Lung (tissue), 12 donors: ENCODE measurements around the gene PON1. TPM values are rescaled to one million over a fixed set of nuclear protein-coding genes. Genes with fewer than 3 reads are reported as not detected.

Experiments used
- ATAC-seq: fragments of 200-7000 bp; cut with Tn5 transposase; one replicate; pipeline ENCODE4 v1.9.1; 2020; ENCODE audit warnings: moderate number of reproducible peaks; ENCODE audit not compliant: insufficient read depth, low FRiP score
- DNase-seq, 3 donors: peaks; one replicate each; pipeline ENCODE4 v3.0.0-alpha.2; 2013 to 2017
- H3K27ac ChIP-seq, 2 donors: one replicate each; pipeline ENCODE4 v1.5.1; 2013; ENCODE audit warnings: mild to moderate bottlenecking in 2 of 2, moderate library complexity in 2 of 2, control low read depth in 1 of 2, inconsistent platforms in 1 of 2, low read depth in 1 of 2, low read length in 1 of 2
- H3K27me3 ChIP-seq, 3 donors: one replicate each; pipeline ENCODE4 v1.5.1; 2013; ENCODE audit warnings: low read length in 2 of 3; ENCODE audit not compliant: control insufficient read depth in 3 of 3, insufficient read depth in 3 of 3
- H3K36me3 ChIP-seq, 4 donors: one replicate each; pipeline ENCODE4 v1.5.1; 2013; ENCODE audit warnings: low read length in 4 of 4, mild to moderate bottlenecking in 1 of 4, moderate library complexity in 1 of 4; ENCODE audit not compliant: control insufficient read depth in 4 of 4, insufficient read depth in 4 of 4
- H3K4me1 ChIP-seq, 5 donors: one replicate each; pipeline ENCODE4 v1.5.1; 2013; ENCODE audit warnings: low read length in 5 of 5, mild to moderate bottlenecking in 2 of 5, moderate library complexity in 1 of 5; ENCODE audit not compliant: control insufficient read depth in 5 of 5, insufficient read depth in 5 of 5
- H3K4me3 ChIP-seq: one replicate; pipeline ENCODE4 v1.5.1; 2013; ENCODE audit warnings: mild to moderate bottlenecking, control low read depth, moderate library complexity
- H3K9ac ChIP-seq, 2 donors: one replicate each; pipeline ENCODE4 v1.5.1; 2013; ENCODE audit warnings: low read length in 2 of 2, control low read depth in 1 of 2; ENCODE audit not compliant: insufficient read depth in 1 of 2
- H3K9me3 ChIP-seq, 4 donors: one replicate each; pipeline ENCODE4 v1.5.1; 2013; ENCODE audit warnings: low read length in 3 of 4, mild to moderate bottlenecking in 1 of 4, moderate library complexity in 1 of 4; ENCODE audit not compliant: control insufficient read depth in 4 of 4, insufficient read depth in 3 of 4
- WGBS, 2 donors: extraction: QIAGEN DNeasy Blood & Tissue Kit; methylation state at CpG; one replicate each; pipeline ENCODE4 v1.1.7; 2013; 5-methylcytosine and 5-hydroxymethylcytosine counted together
- polyA plus RNA-seq, 2 donors: library from polyadenylated mRNA; stranded (reverse); fragments of 200-250 nt; gene quantifications; one replicate each; pipeline ENCODE4 v1.2.1, GENCODE V29; 2013
- total RNA-seq, 2 donors: library from RNA; depleted of rRNA in 1 of 2; stranded (reverse); fragments of >200 nt in 1 of 2; gene quantifications; one replicate each; pipeline ENCODE4 v1.2.1, GENCODE V29; 2014 to 2021
- TF ChIP-seq, protein P1 (sequence below): IDR thresholded peaks from 2 replicates; pipeline ENCODE4 v1.5.1; 2012; ENCODE audit warnings: mild to moderate bottlenecking; ENCODE audit errors: control extremely low read depth, extremely low read depth
- donor health status: control.
- donor health status: control.
- donor health status: Bipolar disorder and iron deficiency.
- donor health status: healthy.
- donor health status: DM: yes; HTN: yes; CAD: no.

The PON1 gene
- total and polyA plus RNA-seq, 4 donors = 0.15 to 2.3 (median 0.59) TPM

DNA sequence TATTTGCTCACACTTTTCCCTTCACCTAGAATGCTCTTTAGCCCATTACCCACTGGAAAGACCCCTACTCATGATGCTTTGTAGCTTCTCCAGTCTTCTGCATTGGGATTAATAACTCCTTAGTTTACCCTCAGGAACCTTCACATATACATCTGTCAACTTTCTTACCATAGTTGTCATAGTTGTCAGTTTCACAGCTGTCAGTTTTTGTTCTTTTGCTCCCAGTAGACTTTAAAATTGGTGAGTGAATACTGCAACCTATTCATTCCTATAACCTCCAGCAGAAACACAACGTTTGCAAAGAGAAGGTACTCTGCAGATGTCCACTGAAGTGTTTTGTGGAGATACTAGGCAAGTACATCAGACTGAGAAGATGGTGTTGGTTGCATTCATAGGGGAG, 2.6 kb downstream of the PON1 start:
- TF ChIP-seq, protein P1, sequence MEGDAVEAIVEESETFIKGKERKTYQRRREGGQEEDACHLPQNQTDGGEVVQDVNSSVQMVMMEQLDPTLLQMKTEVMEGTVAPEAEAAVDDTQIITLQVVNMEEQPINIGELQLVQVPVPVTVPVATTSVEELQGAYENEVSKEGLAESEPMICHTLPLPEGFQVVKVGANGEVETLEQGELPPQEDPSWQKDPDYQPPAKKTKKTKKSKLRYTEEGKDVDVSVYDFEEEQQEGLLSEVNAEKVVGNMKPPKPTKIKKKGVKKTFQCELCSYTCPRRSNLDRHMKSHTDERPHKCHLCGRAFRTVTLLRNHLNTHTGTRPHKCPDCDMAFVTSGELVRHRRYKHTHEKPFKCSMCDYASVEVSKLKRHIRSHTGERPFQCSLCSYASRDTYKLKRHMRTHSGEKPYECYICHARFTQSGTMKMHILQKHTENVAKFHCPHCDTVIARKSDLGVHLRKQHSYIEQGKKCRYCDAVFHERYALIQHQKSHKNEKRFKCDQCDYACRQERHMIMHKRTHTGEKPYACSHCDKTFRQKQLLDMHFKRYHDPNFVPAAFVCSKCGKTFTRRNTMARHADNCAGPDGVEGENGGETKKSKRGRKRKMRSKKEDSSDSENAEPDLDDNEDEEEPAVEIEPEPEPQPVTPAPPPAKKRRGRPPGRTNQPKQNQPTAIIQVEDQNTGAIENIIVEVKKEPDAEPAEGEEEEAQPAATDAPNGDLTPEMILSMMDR = no peak
- 74 to 88% methylated on average over 1 of the region's 1 CpG for WGBS, 2 donors
- no peaks in the 10 kb centered on the region for H3K36me3 ChIP-seq
- H3K27me3 ChIP-seq = peaks cover 0 to 7% (median 6%) of the 10 kb centered on the region in 3 donors
- ATAC-seq (no peak), DNase-seq (no peak)
- no peak overlapping the region for H3K4me3 ChIP-seq
- no peak overlapping the region for H3K9ac ChIP-seq
- H3K4me1 ChIP-seq = no peaks in the 10 kb centered on the region
- no peak overlapping the region for H3K27ac ChIP-seq
- no peaks in the 10 kb centered on the region for H3K9me3 ChIP-seq

DNA sequence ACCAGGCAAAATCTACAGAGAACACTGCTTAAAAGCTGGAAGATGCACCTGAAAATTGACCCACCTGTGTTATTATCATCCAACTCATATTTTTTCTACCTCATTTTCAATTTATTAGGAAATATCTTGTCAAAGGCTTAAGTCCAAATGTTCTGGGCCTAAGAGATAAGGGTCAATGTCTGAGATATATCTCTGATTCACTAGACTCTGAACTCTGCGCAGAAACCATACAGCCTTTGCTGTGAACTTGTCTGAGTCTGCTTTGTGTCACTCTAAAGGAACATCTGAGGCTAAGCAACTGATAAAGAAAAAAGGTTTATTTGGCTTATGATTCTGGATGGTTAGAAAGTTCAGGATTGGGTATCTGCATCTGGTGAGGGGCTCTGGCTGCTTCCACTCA, 3.7 kb downstream of the PON1 start:
- ATAC-seq (no peak), DNase-seq (no peak)
- 96 to 100% methylated on average over 1 of the region's 1 CpG for WGBS, 2 donors
- peaks cover 0 to 7% (median 6%) of the 10 kb centered on the region in 3 donors for H3K27me3 ChIP-seq
- H3K9ac ChIP-seq = no peak overlapping the region
- H3K36me3 ChIP-seq = no peaks in the 10 kb centered on the region
- no peaks in the 10 kb centered on the region for H3K4me1 ChIP-seq
- H3K4me3 ChIP-seq = no peak overlapping the region
- no peak overlapping the region for H3K27ac ChIP-seq
- TF ChIP-seq, protein P1 = no peak
- H3K9me3 ChIP-seq = no peaks in the 10 kb centered on the region

DNA sequence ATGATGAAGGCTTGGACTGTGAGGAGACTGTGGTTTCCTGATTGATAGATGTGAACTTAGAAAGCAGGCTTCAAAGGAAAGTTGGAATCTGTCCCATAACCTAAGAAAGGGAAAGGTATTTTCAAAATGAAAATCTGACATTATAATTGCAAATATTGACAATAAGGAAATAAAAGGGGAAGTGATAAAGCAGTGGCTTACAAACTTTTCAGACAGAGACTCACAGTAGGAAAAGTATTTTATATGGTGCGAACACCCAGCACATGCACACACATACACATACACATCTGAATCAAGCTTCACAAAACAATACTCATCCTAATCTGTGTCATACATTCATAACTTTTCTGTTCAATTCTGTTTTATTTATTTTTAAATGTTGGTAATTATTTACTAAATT, 4.8 kb downstream of the PON1 start:
- H3K9ac ChIP-seq = no peak overlapping the region
- H3K27me3 ChIP-seq = peaks cover 0 to 2% (median under 1%) of the 10 kb centered on the region in 3 donors
- no peaks in the 10 kb centered on the region for H3K4me1 ChIP-seq
- H3K4me3 ChIP-seq = no peak overlapping the region
- no peaks in the 10 kb centered on the region for H3K9me3 ChIP-seq
- TF ChIP-seq, protein P1 = no peak
- no peaks in the 10 kb centered on the region for H3K36me3 ChIP-seq
- 95 to 96% methylated on average over 1 of the region's 1 CpG for WGBS, 2 donors
- ATAC-seq (no peak), DNase-seq (no peak)
- no peak overlapping the region for H3K27ac ChIP-seq

DNA sequence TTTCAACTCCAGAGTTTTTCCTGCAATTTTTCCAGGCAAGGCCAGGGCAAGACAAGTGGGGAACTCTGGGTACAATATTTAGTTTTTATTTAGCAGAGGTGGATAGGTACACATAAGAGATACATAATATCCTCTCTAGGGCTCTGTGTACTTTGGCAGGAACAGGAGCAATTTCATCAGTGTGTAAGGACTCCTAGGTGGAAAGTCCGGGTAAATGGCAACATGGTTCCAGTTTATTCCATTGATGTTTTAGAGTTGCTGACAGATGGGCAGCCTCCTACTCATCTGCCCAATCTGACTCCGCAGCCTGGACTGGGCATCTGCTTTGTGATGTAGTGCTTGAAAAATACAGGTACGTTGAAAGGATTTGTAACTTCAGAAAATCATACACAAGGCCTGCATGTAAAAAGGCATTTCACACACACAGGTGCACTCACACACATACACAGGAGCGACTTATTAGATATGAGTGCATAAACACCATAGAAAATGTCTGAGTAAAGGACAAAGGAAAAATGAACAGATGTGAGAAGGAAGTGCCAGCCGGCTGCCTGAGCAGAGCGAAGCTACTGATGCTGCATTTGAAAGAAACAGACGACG, 5.7 kb downstream of the PON1 start:
- H3K9me3 ChIP-seq = no peaks in the 10 kb centered on the region
- no peak for ATAC-seq
- H3K27ac ChIP-seq = no peak overlapping the region
- DNase-seq = no peak
- H3K27me3 ChIP-seq = no peaks in the 10 kb centered on the region
- no peaks in the 10 kb centered on the region for H3K4me1 ChIP-seq
- TF ChIP-seq, protein P1 = no peak
- 91 to 93% methylated on average over 8 of the region's 8 CpGs for WGBS, 2 donors
- no peak overlapping the region for H3K4me3 ChIP-seq
- no peaks in the 10 kb centered on the region for H3K36me3 ChIP-seq
- H3K9ac ChIP-seq = no peak overlapping the region
